GM23338 (cell line): Measurements from ENCODE around the gene CGNL1. TPM values are rescaled to one million over a fixed set of nuclear protein-coding genes. Genes with fewer than 3 reads are reported as not detected.

ENCODE experiments used
- ATAC-seq: fragments of 200-7000 bp; cut with Tn5 transposase; 3 replicates; pipeline ENCODE4 v1.9.1; 2020
- DNase-seq: peaks from one replicate; pipeline ENCODE4 v3.0.0-alpha.2; 2015; ENCODE audit warnings: low spot score
- H2AFZ ChIP-seq: fragments of 200-600 bp; sonication (generic); 2 replicates; pipeline ENCODE4 v1.8.0; 2016; ENCODE audit warnings: antibody characterized with exemption, mild to moderate bottlenecking, moderate library complexity
- H3F3A ChIP-seq: fragments of 200-600 bp; sonication (generic); replicated peaks from 2 replicates; pipeline ENCODE4 v1.8.0; 2017; ENCODE audit warnings: antibody characterized with exemption, mixed run types, low read depth
- H3K27ac ChIP-seq: fragments of 200-600 bp; sonication (generic); 2 replicates; pipeline ENCODE4 v1.6.1; 2016; ENCODE audit warnings: low read depth
- H3K27me3 ChIP-seq: fragments of 200-600 bp; sonication (generic); 2 replicates; pipeline ENCODE4 v1.8.0; 2016; ENCODE audit warnings: mild to moderate bottlenecking, mixed run types, moderate library complexity; ENCODE audit not compliant: insufficient read depth
- H3K36me3 ChIP-seq: fragments of 200-600 bp; sonication (generic); 2 replicates; pipeline ENCODE4 v1.8.0; 2016; ENCODE audit warnings: mild to moderate bottlenecking; ENCODE audit not compliant: insufficient read depth
- H3K4me1 ChIP-seq: fragments of 200-600 bp; sonication (generic); 2 replicates; pipeline ENCODE4 v1.8.0; 2016; ENCODE audit warnings: mild to moderate bottlenecking, moderate library complexity; ENCODE audit not compliant: insufficient read depth
- H3K4me2 ChIP-seq: fragments of 200-600 bp; sonication (generic); 2 replicates; pipeline ENCODE4 v1.7.1; 2017; ENCODE audit warnings: mixed run types
- H3K4me3 ChIP-seq: fragments of 200-600 bp; sonication (generic); 2 replicates; pipeline ENCODE4 v1.6.1; 2016; ENCODE audit warnings: mixed run types
- H3K79me2 ChIP-seq: fragments of 200-600 bp; sonication (generic); replicated peaks from 2 replicates; pipeline ENCODE4 v1.8.0; 2017; ENCODE audit warnings: mild to moderate bottlenecking; ENCODE audit not compliant: insufficient read depth
- H3K9me2 ChIP-seq: fragments of 200-600 bp; sonication (generic); 2 replicates; pipeline ENCODE4 v1.8.0; 2017; ENCODE audit not compliant: insufficient read depth
- H4K20me1 ChIP-seq: fragments of 200-600 bp; sonication (generic); replicated peaks from 2 replicates; pipeline ENCODE4 v1.8.0; 2017; ENCODE audit warnings: mild to moderate bottlenecking; ENCODE audit not compliant: insufficient read depth
- H3K27ac Mint-ChIP-seq: 2 replicates; pipeline ENCODE4 v1.8.0; 2020; ENCODE audit warnings: inconsistent platforms, mild to moderate bottlenecking, moderate library complexity, mixed read lengths
- H3K27me3 Mint-ChIP-seq: 3 replicates; pipeline ENCODE4 v1.8.0; 2022; ENCODE audit warnings: low read depth, mild to moderate bottlenecking, moderate library complexity, mixed read lengths, inconsistent platforms; ENCODE audit not compliant: insufficient read depth, poor library complexity
- H3K36me3 Mint-ChIP-seq: 3 replicates; pipeline ENCODE4 v1.8.0; 2021; ENCODE audit warnings: low read depth, mild to moderate bottlenecking, inconsistent platforms, moderate library complexity, mixed read lengths
- H3K4me1 Mint-ChIP-seq: 3 replicates; pipeline ENCODE4 v1.8.0; 2020; ENCODE audit warnings: mild to moderate bottlenecking, inconsistent platforms, mixed read lengths
- H3K4me3 Mint-ChIP-seq: 3 replicates; pipeline ENCODE4 v1.8.0; 2021; ENCODE audit warnings: moderate library complexity, mild to moderate bottlenecking, inconsistent platforms, mixed read lengths
- H3K9me3 Mint-ChIP-seq: 3 replicates; pipeline ENCODE4 v1.8.0; 2020; ENCODE audit warnings: moderate library complexity, mild to moderate bottlenecking, inconsistent platforms, mixed read lengths
- CREB1 ChIP-seq: fragments of 250-450 bp; sonication (Bioruptor Pico); IDR thresholded peaks from 2 replicates; pipeline ENCODE4 v1.5.0; 2020; ENCODE audit warnings: low read depth, mild to moderate bottlenecking, moderate library complexity
- EZH2 ChIP-seq: fragments of 200-600 bp; sonication (generic); IDR thresholded peaks from one replicate; pipeline ENCODE4 v1.8.0; 2017; ENCODE audit warnings: antibody characterized with exemption, mild to moderate bottlenecking, low read depth; ENCODE audit not compliant: unreplicated experiment
- EZH2phosphoT487 ChIP-seq: fragments of 200-600 bp; sonication (generic); IDR thresholded peaks from one replicate; pipeline ENCODE4 v1.8.1; 2018; ENCODE audit warnings: antibody characterized with exemption; ENCODE audit not compliant: unreplicated experiment
- JUNB ChIP-seq: IDR thresholded peaks from one replicate; pipeline ENCODE4 v1.6.1; 2016; ENCODE audit warnings: antibody characterized with exemption; ENCODE audit not compliant: unreplicated experiment
- NANOG ChIP-seq: IDR thresholded peaks from 2 replicates; pipeline ENCODE4 v1.6.1; 2016; ENCODE audit warnings: antibody characterized with exemption, borderline replicate concordance
- POLR2AphosphoS5 ChIP-seq: IDR thresholded peaks from 2 replicates; pipeline ENCODE4 v1.6.1; 2016; ENCODE audit warnings: antibody characterized with exemption, low read depth
- STAT1 ChIP-seq: IDR thresholded peaks from one replicate; pipeline ENCODE4 v1.6.1; 2016; ENCODE audit warnings: antibody characterized with exemption; ENCODE audit not compliant: unreplicated experiment
- ZNF114 ChIP-seq: fragments of 250-450 bp; sonication (Bioruptor Pico); IDR thresholded peaks from 2 replicates; pipeline ENCODE4 v1.5.0; 2020; ENCODE audit warnings: mild to moderate bottlenecking, moderate library complexity
- ZNF331 ChIP-seq: fragments of 250-450 bp; sonication (Bioruptor Pico); IDR thresholded peaks from 2 replicates; pipeline ENCODE4 v1.5.0; 2020; ENCODE audit warnings: low read depth, mild to moderate bottlenecking, moderate library complexity
- polyA plus RNA-seq: library from polyadenylated mRNA; unstranded; fragments of >200 nt; fragmentation: Nextera tagmentation; extraction: Ambion mirVana; gene quantifications from 2 replicates; pipeline ENCODE4 v1.2.1, GENCODE V29; 2016
- total RNA-seq: library from RNA; depleted of rRNA; stranded (reverse); fragments of >200 nt; shearing (Covaris generic); gene quantifications from 2 replicates; pipeline ENCODE4 v1.2.3, GENCODE V29; 2014
- TF ChIP-seq, protein P1 (sequence below): IDR thresholded peaks from one replicate; pipeline ENCODE4 v1.6.1; 2018; ENCODE audit warnings: antibody characterized with exemption; ENCODE audit not compliant: unreplicated experiment
- TF ChIP-seq, protein P2 (sequence below): IDR thresholded peaks from 2 replicates; pipeline ENCODE4 v1.6.1; 2016; ENCODE audit warnings: antibody characterized with exemption
- TF ChIP-seq, protein P3 (sequence below): fragments of 250-450 bp; sonication (Bioruptor Pico); IDR thresholded peaks from 2 replicates; pipeline ENCODE4 v1.5.0; 2020; ENCODE audit warnings: mild to moderate bottlenecking, moderate library complexity
- TF ChIP-seq, protein P4 (sequence below), 2 experiments: fragments of 200-600 bp in 1 of 2; sonication (generic) in 1 of 2; conservative IDR thresholded peaks; 2 replicates each; pipeline versions ENCODE4 v1.5.1 to v1.6.1; 2016 to 2017; ENCODE audit warnings: antibody characterized with exemption in 2 of 2, low read depth in 2 of 2, mild to moderate bottlenecking in 2 of 2, moderate library complexity in 1 of 2

Gene CGNL1
- total and polyA plus RNA-seq, 2 experiments from 2014 or later: 20.0 to 57.8 TPM

DNA sequence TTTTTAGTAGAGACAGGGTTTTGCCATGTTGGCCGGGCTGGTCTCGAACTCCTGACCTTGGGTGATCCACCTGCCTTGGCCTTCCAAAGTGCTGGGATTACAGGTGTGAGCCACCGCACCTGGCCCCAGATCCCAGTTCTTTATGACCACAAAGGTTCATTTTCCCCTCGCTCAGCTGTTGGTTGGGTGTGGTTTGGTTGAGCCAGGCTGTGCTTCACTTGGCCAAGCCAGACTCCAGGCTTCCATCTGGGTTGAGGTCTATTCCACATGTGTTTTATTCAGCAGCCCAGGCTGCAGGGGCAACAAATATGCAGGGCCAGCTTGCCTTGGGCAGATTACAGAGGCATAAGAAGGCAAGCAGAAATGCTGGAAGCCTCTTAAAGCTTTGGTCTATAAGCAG lies 13.7 kb downstream of the CGNL1 start:
- H3K4me1 Mint-ChIP-seq: peaks cover 66% of the 10 kb centered on the region
- no peaks in the 10 kb centered on the region for H3K9me2 ChIP-seq
- H2AFZ ChIP-seq: no peak overlapping the region
- H3K79me2 ChIP-seq: peaks cover 83% of the 10 kb centered on the region
- peaks cover 4% of the 10 kb centered on the region; the same call in 1 of the 2 replicates for H4K20me1 ChIP-seq
- peak overlapping the region; percentile 18; the same call in 2 of the 3 replicates for H3K4me3 Mint-ChIP-seq
- H3K27me3 ChIP-seq: no peaks in the 10 kb centered on the region
- peak overlapping the region; percentile 77 for H3K27ac Mint-ChIP-seq
- no peak overlapping the region for H3K27ac ChIP-seq
- H3K4me1 ChIP-seq: peaks cover 55% of the 10 kb centered on the region
- no peaks in the 10 kb centered on the region for H3K9me3 Mint-ChIP-seq
- H3F3A ChIP-seq: peaks cover 22% of the 10 kb centered on the region
- DNase-seq (no peak), ATAC-seq (no peak)
- no peak for TF ChIP-seq ZNF331 (CRISPR knock-in tag)
- TF ChIP-seq EZH2: no peak
- TF ChIP-seq, protein P1, sequence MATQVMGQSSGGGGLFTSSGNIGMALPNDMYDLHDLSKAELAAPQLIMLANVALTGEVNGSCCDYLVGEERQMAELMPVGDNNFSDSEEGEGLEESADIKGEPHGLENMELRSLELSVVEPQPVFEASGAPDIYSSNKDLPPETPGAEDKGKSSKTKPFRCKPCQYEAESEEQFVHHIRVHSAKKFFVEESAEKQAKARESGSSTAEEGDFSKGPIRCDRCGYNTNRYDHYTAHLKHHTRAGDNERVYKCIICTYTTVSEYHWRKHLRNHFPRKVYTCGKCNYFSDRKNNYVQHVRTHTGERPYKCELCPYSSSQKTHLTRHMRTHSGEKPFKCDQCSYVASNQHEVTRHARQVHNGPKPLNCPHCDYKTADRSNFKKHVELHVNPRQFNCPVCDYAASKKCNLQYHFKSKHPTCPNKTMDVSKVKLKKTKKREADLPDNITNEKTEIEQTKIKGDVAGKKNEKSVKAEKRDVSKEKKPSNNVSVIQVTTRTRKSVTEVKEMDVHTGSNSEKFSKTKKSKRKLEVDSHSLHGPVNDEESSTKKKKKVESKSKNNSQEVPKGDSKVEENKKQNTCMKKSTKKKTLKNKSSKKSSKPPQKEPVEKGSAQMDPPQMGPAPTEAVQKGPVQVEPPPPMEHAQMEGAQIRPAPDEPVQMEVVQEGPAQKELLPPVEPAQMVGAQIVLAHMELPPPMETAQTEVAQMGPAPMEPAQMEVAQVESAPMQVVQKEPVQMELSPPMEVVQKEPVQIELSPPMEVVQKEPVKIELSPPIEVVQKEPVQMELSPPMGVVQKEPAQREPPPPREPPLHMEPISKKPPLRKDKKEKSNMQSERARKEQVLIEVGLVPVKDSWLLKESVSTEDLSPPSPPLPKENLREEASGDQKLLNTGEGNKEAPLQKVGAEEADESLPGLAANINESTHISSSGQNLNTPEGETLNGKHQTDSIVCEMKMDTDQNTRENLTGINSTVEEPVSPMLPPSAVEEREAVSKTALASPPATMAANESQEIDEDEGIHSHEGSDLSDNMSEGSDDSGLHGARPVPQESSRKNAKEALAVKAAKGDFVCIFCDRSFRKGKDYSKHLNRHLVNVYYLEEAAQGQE: no peak
- TF ChIP-seq STAT1: no peak
- TF ChIP-seq JUNB: no peak
- TF ChIP-seq, protein P2, sequence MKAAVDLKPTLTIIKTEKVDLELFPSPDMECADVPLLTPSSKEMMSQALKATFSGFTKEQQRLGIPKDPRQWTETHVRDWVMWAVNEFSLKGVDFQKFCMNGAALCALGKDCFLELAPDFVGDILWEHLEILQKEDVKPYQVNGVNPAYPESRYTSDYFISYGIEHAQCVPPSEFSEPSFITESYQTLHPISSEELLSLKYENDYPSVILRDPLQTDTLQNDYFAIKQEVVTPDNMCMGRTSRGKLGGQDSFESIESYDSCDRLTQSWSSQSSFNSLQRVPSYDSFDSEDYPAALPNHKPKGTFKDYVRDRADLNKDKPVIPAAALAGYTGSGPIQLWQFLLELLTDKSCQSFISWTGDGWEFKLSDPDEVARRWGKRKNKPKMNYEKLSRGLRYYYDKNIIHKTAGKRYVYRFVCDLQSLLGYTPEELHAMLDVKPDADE: no peak
- no peak for TF ChIP-seq NANOG
- no peak for TF ChIP-seq POLR2AphosphoS5
- TF ChIP-seq, protein P3, sequence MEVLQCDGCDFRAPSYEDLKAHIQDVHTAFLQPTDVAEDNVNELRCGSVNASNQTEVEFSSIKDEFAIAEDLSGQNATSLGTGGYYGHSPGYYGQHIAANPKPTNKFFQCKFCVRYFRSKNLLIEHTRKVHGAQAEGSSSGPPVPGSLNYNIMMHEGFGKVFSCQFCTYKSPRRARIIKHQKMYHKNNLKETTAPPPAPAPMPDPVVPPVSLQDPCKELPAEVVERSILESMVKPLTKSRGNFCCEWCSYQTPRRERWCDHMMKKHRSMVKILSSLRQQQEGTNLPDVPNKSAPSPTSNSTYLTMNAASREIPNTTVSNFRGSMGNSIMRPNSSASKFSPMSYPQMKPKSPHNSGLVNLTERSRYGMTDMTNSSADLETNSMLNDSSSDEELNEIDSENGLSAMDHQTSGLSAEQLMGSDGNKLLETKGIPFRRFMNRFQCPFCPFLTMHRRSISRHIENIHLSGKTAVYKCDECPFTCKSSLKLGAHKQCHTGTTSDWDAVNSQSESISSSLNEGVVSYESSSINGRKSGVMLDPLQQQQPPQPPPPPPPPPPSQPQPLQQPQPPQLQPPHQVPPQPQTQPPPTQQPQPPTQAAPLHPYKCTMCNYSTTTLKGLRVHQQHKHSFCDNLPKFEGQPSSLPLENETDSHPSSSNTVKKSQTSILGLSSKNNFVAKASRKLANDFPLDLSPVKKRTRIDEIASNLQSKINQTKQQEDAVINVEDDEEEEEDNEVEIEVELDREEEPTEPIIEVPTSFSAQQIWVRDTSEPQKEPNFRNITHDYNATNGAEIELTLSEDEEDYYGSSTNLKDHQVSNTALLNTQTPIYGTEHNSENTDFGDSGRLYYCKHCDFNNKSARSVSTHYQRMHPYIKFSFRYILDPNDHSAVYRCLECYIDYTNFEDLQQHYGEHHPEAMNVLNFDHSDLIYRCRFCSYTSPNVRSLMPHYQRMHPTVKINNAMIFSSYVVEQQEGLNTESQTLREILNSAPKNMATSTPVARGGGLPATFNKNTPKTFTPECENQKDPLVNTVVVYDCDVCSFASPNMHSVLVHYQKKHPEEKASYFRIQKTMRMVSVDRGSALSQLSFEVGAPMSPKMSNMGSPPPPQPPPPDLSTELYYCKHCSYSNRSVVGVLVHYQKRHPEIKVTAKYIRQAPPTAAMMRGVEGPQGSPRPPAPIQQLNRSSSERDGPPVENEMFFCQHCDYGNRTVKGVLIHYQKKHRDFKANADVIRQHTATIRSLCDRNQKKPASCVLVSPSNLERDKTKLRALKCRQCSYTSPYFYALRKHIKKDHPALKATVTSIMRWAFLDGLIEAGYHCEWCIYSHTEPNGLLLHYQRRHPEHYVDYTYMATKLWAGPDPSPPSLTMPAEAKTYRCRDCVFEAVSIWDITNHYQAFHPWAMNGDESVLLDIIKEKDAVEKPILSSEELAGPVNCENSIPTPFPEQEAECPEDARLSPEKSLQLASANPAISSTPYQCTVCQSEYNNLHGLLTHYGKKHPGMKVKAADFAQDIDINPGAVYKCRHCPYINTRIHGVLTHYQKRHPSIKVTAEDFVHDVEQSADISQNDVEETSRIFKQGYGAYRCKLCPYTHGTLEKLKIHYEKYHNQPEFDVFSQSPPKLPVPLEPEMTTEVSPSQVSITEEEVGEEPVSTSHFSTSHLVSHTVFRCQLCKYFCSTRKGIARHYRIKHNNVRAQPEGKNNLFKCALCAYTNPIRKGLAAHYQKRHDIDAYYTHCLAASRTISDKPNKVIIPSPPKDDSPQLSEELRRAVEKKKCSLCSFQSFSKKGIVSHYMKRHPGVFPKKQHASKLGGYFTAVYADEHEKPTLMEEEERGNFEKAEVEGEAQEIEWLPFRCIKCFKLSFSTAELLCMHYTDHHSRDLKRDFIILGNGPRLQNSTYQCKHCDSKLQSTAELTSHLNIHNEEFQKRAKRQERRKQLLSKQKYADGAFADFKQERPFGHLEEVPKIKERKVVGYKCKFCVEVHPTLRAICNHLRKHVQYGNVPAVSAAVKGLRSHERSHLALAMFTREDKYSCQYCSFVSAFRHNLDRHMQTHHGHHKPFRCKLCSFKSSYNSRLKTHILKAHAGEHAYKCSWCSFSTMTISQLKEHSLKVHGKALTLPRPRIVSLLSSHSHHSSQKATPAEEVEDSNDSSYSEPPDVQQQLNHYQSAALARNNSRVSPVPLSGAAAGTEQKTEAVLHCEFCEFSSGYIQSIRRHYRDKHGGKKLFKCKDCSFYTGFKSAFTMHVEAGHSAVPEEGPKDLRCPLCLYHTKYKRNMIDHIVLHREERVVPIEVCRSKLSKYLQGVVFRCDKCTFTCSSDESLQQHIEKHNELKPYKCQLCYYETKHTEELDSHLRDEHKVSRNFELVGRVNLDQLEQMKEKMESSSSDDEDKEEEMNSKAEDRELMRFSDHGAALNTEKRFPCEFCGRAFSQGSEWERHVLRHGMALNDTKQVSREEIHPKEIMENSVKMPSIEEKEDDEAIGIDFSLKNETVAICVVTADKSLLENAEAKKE (CRISPR knock-in tag): no peak
- TF ChIP-seq, protein P4, sequence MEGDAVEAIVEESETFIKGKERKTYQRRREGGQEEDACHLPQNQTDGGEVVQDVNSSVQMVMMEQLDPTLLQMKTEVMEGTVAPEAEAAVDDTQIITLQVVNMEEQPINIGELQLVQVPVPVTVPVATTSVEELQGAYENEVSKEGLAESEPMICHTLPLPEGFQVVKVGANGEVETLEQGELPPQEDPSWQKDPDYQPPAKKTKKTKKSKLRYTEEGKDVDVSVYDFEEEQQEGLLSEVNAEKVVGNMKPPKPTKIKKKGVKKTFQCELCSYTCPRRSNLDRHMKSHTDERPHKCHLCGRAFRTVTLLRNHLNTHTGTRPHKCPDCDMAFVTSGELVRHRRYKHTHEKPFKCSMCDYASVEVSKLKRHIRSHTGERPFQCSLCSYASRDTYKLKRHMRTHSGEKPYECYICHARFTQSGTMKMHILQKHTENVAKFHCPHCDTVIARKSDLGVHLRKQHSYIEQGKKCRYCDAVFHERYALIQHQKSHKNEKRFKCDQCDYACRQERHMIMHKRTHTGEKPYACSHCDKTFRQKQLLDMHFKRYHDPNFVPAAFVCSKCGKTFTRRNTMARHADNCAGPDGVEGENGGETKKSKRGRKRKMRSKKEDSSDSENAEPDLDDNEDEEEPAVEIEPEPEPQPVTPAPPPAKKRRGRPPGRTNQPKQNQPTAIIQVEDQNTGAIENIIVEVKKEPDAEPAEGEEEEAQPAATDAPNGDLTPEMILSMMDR (conservative IDR thresholded peaks at IDR 0.05; ENCODE audit: low read depth in 2 of 2): no peak
- TF ChIP-seq ZNF114 (CRISPR knock-in tag): no peak
- TF ChIP-seq EZH2phosphoT487: no peak
- no peak for TF ChIP-seq CREB1 (CRISPR knock-in tag)
- peaks cover 33% of the 10 kb centered on the region for H3K36me3 Mint-ChIP-seq
- H3K4me2 ChIP-seq: no peak overlapping the region
- H3K36me3 ChIP-seq: no peaks in the 10 kb centered on the region
- no peaks in the 10 kb centered on the region for H3K27me3 Mint-ChIP-seq
- H3K4me3 ChIP-seq: 0 out of 2 replicates have a peak overlapping the region, but pooled peaks have one; percentile 8
